ENCODE data around the gene SLC6A18.

SLC6A18 gene

DNA sequence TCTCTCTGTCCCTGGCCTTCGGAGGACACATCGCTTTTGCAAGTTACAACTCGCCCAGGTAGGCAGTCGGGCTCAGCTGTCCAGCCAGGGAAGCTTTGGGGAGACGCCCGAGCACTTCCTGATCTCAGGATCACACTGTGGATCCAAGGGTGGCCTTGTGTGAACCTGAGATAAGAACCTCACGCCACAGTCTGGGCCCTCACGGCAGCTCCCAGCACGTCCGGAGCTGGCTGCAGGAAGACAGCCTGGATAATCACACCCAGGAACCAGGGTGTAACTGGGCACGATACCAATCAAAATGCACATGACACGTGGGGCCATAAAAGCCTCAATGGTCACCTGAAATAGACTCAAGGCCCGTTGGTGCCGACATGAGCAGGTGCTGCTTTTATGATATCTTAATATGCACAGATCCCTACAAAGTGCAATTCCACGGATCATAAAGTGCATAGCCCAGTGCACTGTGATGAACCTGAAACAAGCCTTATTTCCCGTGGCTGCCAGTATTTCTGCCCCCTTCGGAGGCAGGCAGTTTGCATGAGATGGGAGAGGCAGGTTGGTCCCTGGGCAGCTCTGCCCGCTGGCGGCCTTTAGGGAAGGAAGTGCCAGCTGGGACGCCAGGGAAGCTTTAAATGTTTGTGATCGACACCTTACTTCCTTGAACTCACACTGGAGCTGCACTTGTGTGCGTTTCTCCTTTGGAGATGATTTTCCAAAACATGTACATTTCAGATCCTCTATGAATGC is 14.5 kb downstream of the SLC6A18 start:
- DNase-seq, result no peak

DNA sequence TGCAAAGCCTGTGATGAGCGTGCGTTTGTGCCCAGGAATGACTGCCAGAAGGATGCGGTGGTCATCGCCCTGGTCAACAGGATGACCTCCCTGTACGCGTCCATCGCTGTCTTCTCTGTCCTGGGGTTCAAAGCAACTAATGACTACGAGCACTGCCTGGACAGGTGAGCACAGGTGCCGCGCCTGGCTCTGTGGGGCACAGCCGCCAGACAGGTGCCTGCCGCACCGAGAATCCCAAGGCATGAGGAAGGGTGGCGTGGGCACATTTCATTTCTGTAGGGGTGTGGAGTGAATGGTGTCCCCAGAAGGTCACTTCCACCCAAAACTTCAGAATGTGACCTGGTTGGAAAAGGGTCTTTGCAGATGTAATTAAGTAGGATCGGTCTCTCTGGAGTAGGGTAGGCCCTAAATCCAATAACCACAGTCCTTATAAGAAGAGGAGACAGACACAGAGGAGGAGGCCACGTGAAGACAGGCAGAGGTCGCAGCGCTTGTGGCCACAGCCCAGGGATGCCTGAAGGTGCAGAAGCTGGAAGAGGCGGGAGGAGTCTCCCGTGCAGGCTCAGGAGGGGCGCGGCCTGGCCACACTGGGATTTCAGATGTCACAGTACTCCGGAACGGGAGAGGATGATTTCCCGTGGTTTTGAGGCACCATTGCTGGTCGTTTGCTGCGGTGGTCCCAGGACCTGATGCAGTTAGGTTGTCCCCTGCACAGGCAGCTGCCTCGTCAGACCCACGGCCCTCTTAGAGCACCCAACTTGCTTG is 15.5 kb downstream of the SLC6A18 start:
- DNase-seq, result no peak

DNA sequence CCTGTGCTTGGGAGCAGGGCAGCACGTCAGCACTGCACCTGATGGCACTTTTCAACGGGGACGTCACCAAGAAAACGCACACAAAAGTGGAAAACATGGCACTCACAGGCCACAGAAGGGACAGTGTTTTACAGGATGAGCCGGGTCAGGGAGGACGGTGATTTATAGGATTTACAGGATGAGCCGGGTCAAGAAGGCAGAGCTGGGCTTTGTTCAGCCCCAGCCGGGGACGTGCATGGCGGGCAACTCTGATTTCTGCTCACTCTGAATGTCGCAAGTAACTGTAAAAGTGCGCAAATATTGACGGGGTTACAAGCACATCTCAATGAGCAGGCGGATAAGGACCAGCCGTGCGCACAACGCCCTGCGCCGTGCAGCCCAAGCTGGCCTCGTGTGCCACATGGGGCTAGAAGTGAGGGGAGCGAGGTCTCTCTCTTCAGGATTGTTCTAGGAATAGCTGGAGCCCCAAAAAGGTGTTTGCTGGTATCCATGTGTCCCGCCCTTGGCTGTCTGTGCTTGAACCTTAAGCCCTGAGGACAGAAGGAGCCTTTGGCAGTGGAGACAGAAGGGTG is 16.4 kb downstream of the SLC6A18 start:
- no peak for DNase-seq

DNA sequence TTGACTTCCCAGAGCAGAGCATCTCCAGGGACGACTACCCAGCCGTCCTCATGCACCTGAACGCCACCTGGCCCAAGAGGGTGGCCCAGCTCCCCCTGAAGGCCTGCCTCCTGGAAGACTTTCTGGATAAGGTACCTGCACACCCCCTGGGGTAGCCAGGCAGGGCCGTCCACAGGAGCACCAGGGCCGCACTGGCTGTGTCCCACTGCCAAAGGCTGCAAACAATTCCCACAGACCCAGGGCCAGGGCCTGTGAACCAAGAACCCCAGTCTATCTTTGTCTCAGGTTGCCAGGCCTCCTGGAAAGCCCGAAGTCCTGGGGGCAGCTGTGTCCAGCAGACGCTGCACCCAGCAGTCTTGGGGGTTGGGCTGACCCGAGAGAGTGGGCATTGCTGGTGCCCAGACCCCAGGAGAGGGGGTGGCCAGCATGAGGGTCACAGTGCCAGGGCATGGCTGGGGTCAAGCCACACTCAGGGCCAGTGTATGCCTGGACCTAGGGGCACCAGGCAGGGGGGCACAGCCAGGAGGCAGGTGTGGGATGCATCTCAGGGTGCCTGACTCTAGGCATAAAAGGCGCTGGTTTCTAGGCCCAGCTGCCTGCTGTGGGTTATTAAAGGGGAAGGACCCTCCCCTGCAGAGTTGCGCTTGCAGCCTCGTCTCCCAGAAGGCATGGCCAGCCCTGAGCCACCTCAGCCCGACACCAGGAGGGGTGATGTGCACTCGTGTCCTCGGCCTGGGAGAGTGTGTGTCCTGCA is 17.7 kb downstream of the SLC6A18 start:
- DNase-seq, result no peak

DNA sequence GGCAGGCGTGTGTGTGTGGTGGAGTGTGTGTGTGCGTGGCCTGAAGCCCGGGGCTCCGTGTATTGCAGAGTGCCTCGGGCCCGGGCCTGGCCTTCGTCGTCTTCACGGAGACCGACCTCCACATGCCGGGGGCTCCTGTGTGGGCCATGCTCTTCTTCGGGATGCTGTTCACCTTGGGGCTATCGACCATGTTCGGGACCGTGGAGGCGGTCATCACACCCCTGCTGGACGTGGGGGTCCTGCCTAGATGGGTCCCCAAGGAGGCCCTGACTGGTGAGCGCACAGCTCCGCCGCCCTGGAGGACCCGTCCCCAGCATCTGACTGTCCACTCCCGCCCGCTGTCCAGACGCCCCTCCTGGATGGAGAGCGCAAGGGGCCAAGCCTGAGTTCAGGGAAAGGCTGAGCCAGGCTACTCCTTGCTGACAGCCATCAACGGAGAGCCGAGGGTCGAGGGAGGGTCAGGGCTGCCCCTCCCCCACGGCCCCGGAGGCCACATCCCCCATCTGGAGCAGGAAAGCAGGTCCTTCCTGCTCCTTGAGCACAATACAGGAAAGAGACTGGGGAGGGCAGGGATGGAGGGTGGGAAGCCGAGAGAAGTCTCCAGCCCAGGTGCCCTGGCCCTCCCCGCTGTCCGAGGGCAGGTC is 18.4 kb downstream of the SLC6A18 start:
- DNase-seq, result no peak

DNA sequence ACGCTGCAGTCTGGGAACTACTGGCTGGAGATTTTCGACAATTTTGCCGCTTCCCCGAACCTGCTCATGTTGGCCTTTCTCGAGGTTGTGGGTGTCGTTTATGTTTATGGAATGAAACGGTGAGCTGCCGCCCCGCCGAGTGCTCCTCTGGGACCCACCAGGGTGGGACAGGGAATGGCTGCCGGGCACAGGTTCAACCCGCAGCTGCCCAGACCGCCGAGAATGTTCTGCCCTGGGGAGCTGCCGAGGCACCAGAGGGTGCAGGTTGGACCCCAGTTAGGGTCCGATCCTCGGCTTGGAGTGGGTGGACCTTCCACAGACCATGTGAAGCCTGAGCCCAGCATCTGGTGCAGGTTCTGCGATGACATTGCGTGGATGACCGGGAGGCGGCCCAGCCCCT is 19.1 kb downstream of the SLC6A18 start:
- DNase-seq, result no peak

DNA sequence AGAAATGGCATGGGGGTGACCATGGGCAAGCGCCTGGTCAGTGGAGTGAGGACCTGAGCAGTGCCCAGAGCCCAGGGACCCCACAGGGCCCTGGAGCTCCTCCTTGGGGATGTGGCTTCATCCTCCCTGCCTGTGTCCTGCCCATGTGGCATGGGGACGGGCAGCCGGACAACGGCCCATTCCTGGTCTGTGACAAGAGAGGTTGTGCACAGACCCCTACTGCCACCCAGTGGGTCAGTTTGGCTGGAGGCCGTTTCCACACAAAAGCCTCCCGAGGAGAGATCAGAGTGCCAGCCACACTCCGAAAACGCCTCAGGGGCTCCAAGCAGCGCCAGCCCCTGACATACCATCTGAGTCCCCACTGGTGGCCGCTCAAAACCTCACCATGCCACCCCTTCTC is 19.8 kb downstream of the SLC6A18 start:
- no peak for DNase-seq

DNA sequence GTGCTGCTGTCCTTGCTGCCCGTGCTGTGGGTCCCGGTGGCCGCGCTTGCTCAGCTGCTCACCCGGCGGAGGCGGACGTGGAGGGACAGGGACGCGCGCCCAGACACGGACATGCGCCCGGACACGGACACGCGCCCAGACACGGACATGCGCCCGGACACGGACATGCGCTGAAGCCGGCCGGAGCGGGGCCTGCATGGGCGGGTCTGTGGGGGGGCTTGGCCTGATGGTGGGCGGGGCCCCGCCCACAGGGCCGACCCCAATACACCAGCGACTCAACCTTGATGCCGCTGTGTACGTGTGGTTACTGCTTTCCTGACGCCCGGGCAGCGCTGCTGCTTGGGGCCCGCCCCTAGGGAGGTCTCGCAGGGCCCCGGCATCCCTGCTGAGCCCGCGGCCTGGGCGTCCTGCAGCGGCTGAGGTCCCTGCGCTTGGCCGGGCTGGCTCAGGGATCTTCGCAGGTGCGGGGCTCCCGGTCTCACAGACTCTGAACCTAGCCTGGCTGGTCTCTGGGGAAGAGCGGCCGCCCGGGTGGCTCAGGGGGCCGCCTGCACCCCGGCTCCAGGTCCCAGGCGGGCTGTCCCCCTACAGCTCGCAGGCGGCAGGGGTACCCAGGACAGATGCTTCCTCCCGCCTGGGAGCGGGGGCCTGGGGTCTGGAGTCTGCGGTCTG is 20.9 kb downstream of the SLC6A18 start:
- no peak for DNase-seq

DNA sequence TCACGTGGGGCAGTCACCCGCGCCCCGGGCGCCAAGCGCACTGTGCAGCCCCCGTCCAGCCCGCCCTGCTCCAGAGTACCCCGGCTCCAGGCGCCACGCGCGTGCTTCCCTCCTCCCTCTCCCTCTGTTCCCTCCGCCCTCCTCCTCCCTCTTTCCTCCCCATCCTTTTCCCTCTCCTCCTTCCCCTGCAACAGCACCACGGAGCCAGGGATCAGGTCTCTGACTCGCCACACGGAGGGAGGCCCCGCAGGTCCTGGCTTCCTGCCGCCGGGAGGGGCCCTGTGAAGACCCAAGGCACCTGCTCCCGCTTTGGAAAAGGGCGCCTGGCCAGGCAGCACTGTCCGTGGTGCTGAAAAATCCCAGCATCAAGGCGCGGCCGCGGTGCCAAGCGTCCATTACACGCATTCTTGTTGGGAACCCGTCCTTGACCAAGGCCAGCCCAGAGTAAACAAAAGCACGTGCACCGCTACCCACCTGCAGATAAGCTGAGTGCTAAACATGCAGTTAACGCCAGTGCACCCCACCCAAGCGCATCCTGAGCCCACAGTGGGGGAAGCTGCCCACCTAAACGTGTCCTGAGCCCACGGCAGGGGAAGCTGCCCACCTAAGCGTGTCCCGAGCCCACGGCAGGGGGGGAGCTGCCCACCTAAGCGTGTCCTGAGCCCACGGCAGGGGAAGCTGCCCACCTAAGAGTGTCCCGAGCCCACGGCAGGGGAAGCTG is 21.7 kb downstream of the SLC6A18 start:
- DNase-seq, result no peak

DNA sequence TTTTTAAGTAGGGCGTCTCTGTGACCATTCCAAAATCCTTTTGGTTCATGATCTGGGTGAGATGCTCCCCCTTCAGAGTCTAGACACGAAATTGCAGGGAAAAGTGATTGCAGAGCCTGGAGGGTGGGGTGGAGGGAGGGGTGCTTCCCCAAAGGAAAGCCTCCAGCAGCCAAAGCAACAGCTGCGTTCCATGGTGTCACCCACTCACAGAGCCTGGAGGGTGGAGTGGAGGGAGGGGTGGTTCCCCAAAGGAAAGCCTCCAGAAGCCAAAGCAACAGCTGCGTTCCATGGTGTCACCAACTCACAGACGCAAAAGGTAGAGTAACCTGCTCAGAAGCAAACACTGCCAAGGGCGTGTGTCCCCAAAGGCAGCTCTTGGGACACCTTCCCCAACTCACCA is 22.6 kb downstream of the SLC6A18 start:
- DNase-seq, result no peak

DNA sequence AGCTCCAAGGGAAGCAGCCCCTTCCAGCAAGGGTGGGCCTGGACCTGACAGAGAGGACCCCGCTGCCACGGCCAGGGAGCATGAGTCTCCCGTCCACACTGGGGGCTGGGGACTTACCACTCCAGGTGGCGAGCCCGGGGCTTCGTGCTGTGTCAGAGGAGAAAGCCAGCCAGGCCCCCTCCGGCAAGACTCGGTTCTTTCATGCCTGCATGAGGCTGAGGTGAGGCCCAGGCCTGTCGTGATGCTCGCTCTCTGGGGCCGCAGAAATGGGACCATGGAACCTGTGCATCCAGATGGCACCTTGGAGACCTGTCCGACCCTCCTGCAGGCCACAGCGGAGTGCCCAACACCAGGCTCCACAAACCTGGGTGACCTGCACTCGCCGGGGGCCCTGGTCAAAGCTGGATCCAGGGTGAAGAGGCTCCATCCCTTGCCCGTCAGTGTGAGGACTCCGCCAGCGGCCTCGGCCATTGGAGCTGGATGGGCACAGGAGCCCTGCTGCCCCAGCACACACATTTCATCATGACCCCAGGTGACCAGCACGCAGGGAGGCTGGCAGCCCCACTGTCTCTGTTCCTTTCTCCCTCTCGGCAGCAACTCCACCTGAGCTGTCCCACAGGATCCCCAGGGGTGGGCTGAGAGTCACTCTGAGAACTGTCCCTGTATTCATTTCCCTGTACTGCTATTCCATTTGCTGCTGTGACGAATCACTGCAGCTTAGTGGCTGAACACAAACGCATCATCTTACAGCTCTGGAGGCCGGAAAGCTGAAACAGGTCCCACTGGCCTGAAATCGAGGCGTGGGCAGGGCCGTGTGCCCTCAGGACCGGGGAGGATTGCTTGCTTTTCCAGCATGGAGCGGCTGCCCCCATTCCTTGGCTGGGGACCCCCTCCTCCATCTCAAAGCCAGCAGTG is 24.4 kb downstream of the SLC6A18 start:
- DNase-seq, result no peak

DNA sequence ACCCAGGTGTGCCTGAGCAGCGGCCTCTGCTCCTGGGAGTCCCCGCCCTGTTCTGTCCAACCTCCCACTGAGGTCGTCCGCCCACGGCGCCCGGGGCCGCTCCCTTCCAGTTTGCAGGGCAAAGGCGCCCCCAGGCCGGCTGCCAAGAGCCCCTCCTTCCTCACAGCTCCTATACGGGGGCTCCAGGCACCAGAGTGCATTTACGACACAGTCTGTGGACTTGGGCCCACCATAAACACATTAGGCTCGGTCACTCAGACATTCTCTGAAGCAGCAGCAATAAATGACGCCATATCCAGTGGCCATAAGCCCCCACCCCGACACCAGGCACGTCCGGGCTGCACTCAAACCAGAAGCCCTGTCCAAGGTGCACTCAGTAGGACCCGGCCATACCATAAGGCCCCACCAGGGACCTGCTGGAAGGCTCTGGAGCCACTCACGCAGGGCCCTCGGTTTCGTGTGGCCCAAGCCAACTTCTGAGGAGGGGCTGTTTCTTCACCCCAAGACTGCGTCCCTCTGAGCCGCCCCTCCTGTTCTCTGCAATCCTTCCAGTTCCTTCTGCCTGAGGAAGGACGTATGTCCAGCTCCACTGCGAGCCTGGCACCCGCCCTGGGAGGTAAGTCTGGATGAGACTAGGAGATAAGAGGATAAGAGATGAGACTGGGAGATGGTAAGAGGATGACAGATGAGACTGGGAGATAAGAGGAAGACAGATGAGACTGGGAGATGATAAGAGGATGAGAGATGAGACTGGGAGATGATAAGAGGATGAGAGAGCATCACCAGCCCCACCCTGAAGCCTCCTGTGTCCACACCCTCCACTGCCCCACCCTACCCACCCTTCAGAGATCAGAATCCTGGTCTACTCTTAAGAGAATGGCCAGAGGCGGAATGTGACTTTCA is 26.7 kb downstream of the SLC6A18 start:
- DNase-seq, result no peak

DNA sequence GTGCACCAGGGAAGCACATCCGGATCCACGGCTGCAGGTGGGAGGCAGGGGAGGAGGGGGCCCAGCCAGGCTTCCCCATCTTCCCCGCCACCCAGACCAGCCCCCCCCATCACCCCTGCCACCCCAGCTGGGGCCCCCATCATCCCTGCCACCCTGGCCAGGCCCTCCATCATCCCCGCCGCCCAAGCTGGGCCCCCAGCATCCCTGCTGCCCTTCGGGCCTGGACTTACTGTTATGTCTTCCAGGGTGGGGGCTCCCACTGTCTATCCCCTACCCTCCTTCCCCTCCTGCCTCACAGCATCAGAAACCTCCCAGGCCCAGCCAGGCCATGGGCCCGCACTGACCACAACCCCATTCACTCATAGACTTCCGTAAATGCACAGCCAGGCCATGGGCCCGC is 27.5 kb downstream of the SLC6A18 start:
- DNase-seq, result no peak

DNA sequence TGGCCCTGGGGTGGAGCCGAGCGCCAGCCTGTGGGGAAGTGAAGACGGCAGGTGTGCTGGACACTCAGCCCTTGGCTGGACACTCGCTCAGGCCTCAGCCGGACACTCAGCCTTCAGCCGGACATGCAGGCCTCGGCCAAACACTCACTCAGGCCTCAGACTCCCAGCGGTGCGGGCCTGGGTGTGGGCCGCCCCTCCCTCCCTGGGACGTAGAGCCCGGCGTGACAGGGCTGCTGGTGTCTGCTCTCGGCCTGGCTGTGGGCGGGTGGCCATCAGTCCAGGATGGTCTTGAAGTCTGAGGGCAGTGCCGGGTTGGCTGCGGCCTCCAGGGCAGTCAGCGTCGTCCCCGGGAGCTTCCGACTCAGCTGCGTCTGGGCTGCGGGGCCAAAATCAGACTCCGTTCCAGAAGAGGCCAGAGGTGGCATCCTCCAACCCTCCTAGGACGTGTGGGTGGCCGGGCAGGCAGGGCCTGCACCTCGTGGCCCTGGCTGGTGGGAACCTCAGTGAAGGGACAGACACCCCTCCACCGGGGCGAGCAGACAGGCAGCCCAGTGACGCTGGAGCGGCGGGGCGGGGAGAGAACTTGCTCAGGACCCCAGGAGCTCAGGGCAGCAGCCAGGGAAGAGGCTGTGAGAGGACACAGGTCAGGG is 28.4 kb downstream of the SLC6A18 start:
- no peak for DNase-seq

DNA sequence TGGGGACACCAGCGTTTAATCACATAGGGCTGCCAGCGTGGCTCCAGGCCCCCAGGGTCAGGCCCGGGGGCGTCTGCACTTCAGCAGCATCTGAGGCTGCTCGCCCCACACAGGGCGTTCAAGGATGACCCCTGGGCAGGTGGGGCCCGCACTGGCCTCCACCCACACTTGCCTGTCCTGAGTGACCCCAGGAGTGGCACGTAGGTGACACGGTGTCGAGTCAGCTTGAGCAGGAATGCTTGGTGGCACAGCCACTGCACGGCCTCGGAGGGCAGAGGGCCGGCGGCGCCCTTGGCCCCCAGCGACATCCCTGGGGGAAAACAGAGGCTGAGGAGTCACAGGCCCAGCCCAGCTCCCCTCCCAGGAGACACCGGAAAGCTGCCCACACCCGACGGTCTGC is 29.0 kb downstream of the SLC6A18 start:
- no peak for DNase-seq

DNA sequence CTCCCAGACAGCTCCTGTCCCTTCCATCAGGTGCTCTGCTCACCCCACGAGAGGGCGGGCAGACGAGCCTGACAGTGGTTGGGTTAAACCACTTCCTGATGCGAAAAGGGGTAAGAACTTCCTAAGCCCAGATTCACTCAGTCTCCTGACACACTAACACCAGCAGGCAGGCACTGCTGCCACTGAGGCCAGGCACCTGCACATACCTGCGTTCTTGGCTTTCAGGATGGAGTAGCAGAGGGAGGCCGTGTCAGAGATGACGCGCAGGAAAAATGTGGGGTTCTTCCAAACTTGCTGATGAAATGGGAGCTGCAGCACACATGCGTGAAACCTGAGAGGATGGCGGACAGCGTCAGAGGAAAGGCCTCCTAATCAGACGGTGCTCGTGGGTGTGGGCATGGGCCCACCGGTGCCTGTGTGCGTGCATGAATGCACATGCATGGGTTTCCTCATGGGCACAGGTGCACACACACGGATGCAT is 29.9 kb downstream of the SLC6A18 start:
- DNase-seq, result no peak

DNA sequence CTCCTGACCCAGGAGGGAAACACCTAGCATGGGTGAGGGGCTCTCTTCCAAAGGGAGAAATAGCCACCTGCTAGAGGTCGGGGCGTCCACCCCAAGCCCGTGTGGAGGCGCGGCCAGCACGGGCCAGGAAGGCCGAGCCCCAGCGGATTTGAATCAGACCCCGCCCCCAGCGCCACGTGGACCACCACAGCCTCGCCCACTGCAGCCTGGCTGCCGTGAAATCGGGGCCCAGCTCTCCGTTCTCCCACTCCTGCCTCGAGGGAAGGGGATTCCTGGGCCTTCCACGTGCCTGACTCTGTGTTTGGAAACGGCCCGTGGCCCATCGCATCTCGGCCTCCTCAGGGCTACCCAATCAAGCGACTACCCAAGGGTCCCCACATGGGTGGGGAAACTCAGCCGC is 31.6 kb downstream of the SLC6A18 start:
- no peak for DNase-seq

DNA sequence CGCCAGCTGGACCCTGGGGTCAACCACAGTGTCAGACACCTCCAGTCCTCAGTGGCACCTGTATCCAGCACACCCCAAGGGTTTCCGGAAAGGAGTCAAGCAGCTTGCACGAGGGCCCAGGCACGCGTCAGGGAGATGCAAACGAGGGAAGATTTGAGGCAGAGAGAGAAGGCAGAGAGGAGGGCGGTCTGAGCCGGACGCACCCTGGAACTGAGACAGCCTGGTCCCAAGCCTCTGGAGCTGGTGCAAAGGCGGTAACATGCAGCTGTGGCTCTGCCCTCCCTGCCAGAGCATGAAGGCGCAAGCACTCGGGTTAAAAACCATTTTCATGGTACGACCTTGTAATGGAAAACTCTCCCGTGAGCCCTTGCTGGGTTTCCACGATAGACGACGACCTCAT is 32.2 kb downstream of the SLC6A18 start:
- no peak for DNase-seq

DNA sequence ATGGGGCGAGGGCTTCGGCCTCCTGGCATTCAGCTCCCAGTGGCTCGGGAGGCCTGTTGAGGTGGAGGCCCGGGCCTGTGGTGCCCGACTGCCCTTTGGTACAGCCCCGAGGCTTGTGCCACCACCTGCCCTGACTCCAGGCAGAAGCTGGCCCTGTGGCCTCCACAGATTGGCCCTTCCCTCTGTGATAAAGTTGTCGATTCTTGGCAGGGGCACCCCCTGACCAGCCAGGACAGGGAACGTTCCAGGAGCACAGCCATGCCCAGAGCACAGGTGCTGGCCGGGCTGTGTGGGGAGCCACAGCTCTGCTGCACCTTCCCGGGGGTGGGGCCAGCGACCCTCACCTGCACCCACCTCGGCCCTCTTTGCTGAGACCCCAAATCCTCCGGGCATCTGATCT is 32.7 kb downstream of the SLC6A18 start:
- no peak for DNase-seq
